ENCODE measurements around the gene MAP3K6. TPM values are rescaled to one million over a fixed set of nuclear protein-coding genes. Genes with fewer than 3 reads are reported as not detected.

The MAP3K6 gene
- total RNA-seq, 1 experiment from 2014 or later, result 7.7 TPM

DNA sequence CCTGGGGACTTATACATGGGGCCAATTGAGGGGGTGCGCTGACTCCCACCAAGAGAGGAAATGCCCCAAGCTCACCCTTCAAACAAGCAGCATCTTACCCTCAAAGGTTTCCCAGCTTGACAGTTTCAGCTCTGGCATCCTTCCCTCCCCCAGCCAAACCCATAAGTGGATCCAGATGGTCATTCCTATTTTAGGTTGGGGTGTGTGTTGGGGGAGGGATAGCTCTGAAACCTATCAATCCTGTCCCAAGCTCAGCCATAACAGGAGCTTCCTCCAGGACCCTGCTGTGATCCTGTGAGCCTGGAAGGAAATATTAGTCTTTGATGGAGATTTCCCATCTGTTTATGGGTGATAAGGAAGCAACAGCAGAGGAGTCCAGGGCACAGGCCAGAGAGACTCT, 48.2 kb downstream of the MAP3K6 start:
- Mint-ChIP-seq H3K27ac (no peak overlapping the region), H3K27me3 (ENCODE audit: low read depth) (peaks cover 6% of the 10 kb centered on the region), H3K4me3 (no peak overlapping the region), H3K4me1 (peaks cover 13 to 14% of the 10 kb centered on the region in 2 experiments), H3K9me3 (no peaks in the 10 kb centered on the region), H3K36me3 (ENCODE audit: insufficient read depth in 1 of 3, low read depth in 3 of 3) (0 out of 7 replicates have a peak, but pooled peaks cover 0 to under 1% (median 0%) of the 10 kb centered on the region in 3 experiments)
- H3K79me2 ChIP-seq (ENCODE audit: insufficient read depth, low read length), result peaks cover 4% of the 10 kb centered on the region; the same call in 1 of the 2 replicates
- H3K9ac ChIP-seq (ENCODE audit: extremely low read depth, insufficient read length, low read length), result no peak overlapping the region
- no peak overlapping the region for H2AK5ac ChIP-seq (ENCODE audit: insufficient read length, low read length)
- no peak overlapping the region for H2BK15ac ChIP-seq (ENCODE audit: low read depth, low read length)
- H3K56ac ChIP-seq (ENCODE audit: insufficient read length, low read depth, low read length), result no peak overlapping the region
- no peak overlapping the region for H4K5ac ChIP-seq (ENCODE audit: insufficient read length, low read depth, low read length)
- no peak for TF ChIP-seq CTCF (conservative IDR thresholded peaks at IDR 0.05)
- no peak overlapping the region for H2BK20ac ChIP-seq (ENCODE audit: low read depth, low read length, poor library complexity, severe bottlenecking)
- no peak overlapping the region for H3K4me2 ChIP-seq (ENCODE audit: insufficient read depth, insufficient read length, low read length)
- H3T11ph ChIP-seq (ENCODE audit: low read length), result no peak overlapping the region
- H4K91ac ChIP-seq (ENCODE audit: insufficient read length, low read depth, low read length), result no peak overlapping the region
- no peak overlapping the region for H3K4ac ChIP-seq (ENCODE audit: low read depth, low read length)
- no CpG with 5 or more reads among the region's 1 CpG for WGBS (ENCODE audit: extremely low coverage, insufficient read length, low lambda C conversion rate)
- H4K20me1 ChIP-seq (ENCODE audit: control insufficient read depth, insufficient read depth, insufficient read length), result no peaks in the 10 kb centered on the region
- no peak overlapping the region for H2BK120ac ChIP-seq (ENCODE audit: low read depth, low read length, poor library complexity, severe bottlenecking)
- H3K18ac ChIP-seq (ENCODE audit: insufficient read length, low read depth, low read length), result no peak overlapping the region
- H2BK5ac ChIP-seq (ENCODE audit: insufficient read length, low read length), result no peak overlapping the region
- H3K27me3 ChIP-seq (ENCODE audit: insufficient read depth, low read length), result no peaks in the 10 kb centered on the region; the same call in 1 of the 2 replicates
- no peak overlapping the region for H3K14ac ChIP-seq (ENCODE audit: insufficient read depth, low read length)
- no peak overlapping the region for H4K8ac ChIP-seq (replicated peaks; ENCODE audit: insufficient read length, low read depth, low read length)
- no peak overlapping the region for H3K23ac ChIP-seq (ENCODE audit: insufficient read length, low read depth, low read length)
- DNase-seq, result no peak
- H3K9me3 ChIP-seq (ENCODE audit: control insufficient read depth, low read depth, low read length), result no peaks in the 10 kb centered on the region
- no peaks in the 10 kb centered on the region for H3K4me1 ChIP-seq (ENCODE audit: insufficient read depth, low read length)
- H3K27ac ChIP-seq (ENCODE audit: insufficient read length, low read depth, low read length), result no peak overlapping the region
- peaks cover 10% of the 10 kb centered on the region for H3K23me2 ChIP-seq (ENCODE audit: insufficient read length, low read depth, low read length, poor library complexity, severe bottlenecking)
- no peak overlapping the region for H2AFZ ChIP-seq (ENCODE audit: low read length)
- no peak overlapping the region for H2BK12ac ChIP-seq (ENCODE audit: insufficient read length, low read depth, low read length)
- no peaks in the 10 kb centered on the region for H3K79me1 ChIP-seq (ENCODE audit: insufficient read depth, low read depth, low read length, poor library complexity, severe bottlenecking)

Measured in H9 (cell line).